ENCODE results near the gene CBX8. TPM values are rescaled to one million over a fixed set of nuclear protein-coding genes. Genes with fewer than 3 reads are reported as not detected.

CBX8 gene
- total RNA-seq, 2 experiments from 2014 or later, result 6.8 to 8.6 TPM

DNA sequence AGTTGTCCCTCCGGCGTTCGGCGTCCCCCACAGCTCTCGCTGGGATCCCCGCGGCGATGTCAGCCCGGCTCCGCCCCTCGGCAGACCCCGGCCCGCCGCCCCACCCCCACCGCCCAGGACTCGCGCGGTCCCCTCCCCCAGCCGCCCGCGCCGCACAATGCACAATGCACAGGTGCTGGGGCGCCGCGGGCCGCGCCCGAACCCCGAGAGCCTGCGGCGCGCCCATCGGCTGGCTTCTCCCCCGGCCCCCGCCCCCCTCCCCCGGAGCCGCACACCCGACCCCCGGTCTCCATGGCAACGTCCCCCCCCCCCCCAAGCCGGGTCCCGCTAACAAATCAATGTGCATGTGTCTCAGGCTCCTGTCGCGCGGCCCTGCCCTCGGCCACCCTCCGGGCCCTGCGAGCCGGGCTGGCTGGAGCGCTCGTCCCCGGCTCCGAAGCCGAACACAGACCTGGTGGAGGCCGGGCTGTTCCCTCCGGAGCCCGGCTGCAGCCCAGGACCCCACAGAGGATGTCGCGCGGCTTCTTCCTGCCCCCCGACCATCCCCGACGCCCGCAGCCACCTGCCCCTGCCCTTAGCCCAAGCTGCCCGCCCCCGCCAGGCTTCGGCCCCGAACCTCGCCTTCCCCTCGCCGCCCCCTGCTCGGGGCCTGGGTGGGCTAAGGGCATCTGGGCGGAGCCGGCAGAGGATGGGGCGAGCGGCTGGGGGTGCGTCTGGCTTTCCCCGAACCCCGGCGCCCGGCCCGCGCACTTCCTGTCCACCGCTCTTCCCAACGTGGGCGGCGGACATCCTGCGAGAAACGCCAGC, 818 bp upstream of the CBX8 start:
- H3K4me3 Mint-ChIP-seq, result no peak overlapping the region
- peaks cover 43% of the 10 kb centered on the region for H3K27me3 Mint-ChIP-seq
- H3K36me3 Mint-ChIP-seq, result peaks cover 10% of the 10 kb centered on the region
- CTCF ChIA-PET, result interaction anchor here (1.0 to 8.4 kb wide), 19 partner anchors 10 to 932 kb away, joined by 3 to 51 read pairs (median 6); partner anchors contain the start of genes CBX2 and CBX4
- H3K4me1 Mint-ChIP-seq, result peaks cover 27% of the 10 kb centered on the region
- H3K9me3 Mint-ChIP-seq (ENCODE audit: low read depth), result no peaks in the 10 kb centered on the region
- H3K27ac Mint-ChIP-seq, result no peak overlapping the region
- peak; percentile 14 for ATAC-seq
- DNase-seq, result no peak

DNA sequence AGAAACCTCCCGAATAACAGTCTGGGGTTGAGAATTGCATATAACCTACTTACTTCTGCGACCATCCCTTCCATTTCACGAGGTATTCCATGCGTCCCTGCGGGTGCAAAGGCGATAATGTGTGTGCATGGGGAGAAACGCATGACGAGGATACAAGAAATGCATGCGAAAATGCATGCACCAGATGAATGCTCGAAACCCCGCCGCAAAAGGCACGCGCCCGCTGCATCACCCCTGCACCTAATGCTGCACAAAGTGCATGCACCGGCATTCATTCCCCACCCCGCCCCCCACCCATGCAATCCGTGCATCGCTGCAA, 474 bp downstream of the CBX8 start:
- no peak for ATAC-seq
- Mint-ChIP-seq H3K36me3 (peaks cover 6% of the 10 kb centered on the region), H3K27ac (no peak overlapping the region), H3K27me3 (peaks cover 43% of the 10 kb centered on the region), H3K9me3 (ENCODE audit: low read depth) (no peaks in the 10 kb centered on the region), H3K4me3 (peak overlapping the region; percentile 85), H3K4me1 (peaks cover 27% of the 10 kb centered on the region)
- CTCF ChIA-PET, result interaction anchor here (0.7 to 3.9 kb wide), 19 partner anchors 12 to 930 kb away, joined by 3 to 37 read pairs (median 4); partner anchors contain the start of genes CBX2 and CBX4
- DNase-seq, result no peak

DNA sequence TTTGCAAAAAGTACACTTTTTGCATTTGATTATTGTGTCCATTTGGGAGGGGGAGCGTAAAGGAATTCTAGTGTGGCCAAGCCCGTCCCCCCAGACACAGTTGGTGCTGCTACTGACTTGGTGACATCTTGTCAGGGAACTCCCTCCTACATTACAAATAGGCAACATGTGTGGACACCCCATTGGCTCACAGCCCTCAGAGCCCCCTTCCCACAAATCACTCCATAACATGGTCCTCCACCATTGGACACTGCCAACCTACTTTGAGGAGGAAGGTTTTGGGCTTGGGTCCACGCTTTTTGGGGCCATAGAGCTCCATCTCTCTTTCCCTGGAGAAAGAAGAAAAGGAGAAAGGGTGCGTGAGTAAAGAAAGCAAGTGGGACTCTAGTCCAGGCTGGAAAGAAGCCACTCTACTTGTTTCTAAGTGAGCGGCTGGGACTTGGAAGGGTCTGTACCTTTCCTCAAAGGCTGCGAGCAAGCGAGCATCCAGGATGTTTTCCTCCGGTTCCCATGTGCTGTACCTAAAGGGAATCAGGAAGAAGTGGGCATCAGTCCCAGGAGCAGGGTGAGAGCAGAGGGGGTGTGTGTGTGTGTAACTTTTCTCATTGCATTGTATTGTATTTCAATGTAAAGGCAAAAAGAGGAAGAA, 958 bp downstream of the CBX8 start:
- Mint-ChIP-seq H3K36me3 (peaks cover 6% of the 10 kb centered on the region), H3K27ac (no peak overlapping the region), H3K27me3 (peaks cover 45% of the 10 kb centered on the region), H3K4me1 (peaks cover 29% of the 10 kb centered on the region), H3K4me3 (peak overlapping the region; percentile 85), H3K9me3 (ENCODE audit: low read depth) (no peaks in the 10 kb centered on the region)
- ATAC-seq (no peak), DNase-seq (no peak)
- CTCF ChIA-PET, result interaction anchor here (0.8 to 3.9 kb wide), 10 partner anchors 12 to 158 kb away, joined by 3 to 37 read pairs (median 4); partner anchors contain the start of gene CBX4

DNA sequence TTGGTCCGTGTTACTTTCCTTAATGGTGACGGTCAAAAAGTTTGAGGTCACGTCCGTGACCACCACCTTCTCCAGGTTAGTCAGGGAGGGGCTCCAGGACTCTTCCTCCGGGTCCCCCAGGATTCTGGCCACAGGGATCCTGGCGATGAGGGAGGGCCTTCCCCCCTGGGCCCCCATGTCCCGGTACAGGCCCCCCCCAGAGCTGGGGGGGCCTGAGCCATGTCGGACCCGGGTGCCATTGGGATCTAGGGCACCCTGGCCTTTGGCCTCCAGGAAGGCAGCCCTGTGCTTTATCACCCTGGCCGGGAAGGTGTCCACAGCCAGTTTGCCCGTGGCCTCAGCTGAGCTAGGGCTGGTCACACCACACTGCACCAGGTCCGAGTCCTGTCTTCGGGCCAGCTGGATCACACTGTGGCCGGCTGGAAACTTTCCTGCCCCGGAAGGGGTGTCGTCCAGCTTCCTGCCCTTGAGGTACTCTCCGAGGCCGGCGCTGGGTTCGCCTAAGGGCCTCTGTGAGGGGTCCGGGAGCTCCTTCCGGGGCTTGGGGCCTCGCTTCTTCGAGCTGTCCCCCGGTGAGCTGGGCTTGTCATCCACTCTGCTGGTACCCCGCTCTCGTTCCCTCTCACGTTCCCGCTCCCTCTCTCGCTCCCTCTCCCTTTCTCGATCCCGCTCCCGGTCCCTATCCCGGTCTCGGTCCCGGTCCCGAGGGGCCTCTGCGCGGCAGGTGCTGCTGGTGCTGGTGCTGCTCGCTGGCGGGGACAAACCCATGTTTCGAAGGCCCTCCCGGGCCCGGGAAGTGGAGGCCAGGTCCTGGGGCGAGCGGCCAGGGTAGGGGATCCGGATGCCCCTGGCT, 2.0 kb downstream of the CBX8 start:
- Mint-ChIP-seq H3K4me1 (peaks cover 22% of the 10 kb centered on the region), H3K9me3 (ENCODE audit: low read depth) (no peaks in the 10 kb centered on the region), H3K36me3 (peaks cover 4% of the 10 kb centered on the region), H3K27ac (no peak overlapping the region), H3K27me3 (peaks cover 44% of the 10 kb centered on the region), H3K4me3 (no peak overlapping the region)
- no peak for DNase-seq
- CTCF ChIA-PET, result interaction anchor here (0.5 to 1.9 kb wide), 8 partner anchors 16 to 181 kb away, joined by 3 to 7 read pairs (median 4); partner anchors contain the start of gene CBX4
- no peak for ATAC-seq

DNA sequence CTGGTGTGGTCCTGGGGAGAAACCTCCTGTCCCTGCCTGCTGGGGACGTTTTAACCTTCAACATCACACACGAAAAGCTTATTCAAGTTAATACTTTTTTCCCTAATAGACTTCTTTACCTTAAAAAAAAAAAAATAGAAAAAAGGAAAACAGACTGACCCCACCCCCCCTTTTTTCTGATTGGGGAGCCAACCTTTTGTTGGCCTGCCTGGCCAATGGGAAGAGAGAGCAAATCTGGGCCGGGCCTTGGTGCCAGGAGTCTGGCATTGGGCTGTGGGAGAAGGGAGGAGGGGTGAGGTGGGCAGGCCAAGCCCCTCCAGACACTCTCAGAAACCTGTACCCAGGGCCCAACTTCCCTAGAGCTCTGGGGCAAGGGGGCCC, 3.0 kb downstream of the CBX8 start:
- DNase-seq, result no peak
- Mint-ChIP-seq H3K36me3 (peaks cover 4% of the 10 kb centered on the region), H3K27me3 (peaks cover 42% of the 10 kb centered on the region), H3K9me3 (ENCODE audit: low read depth) (no peaks in the 10 kb centered on the region), H3K4me1 (peaks cover 16% of the 10 kb centered on the region), H3K27ac (no peak overlapping the region), H3K4me3 (no peak overlapping the region)
- no peak for ATAC-seq
- CTCF ChIA-PET, result interaction anchor here (0.5 to 1.9 kb wide), 5 partner anchors 25 to 48 kb away, joined by 3 to 7 read pairs (median 4); partner anchors contain the start of gene CBX4

DNA sequence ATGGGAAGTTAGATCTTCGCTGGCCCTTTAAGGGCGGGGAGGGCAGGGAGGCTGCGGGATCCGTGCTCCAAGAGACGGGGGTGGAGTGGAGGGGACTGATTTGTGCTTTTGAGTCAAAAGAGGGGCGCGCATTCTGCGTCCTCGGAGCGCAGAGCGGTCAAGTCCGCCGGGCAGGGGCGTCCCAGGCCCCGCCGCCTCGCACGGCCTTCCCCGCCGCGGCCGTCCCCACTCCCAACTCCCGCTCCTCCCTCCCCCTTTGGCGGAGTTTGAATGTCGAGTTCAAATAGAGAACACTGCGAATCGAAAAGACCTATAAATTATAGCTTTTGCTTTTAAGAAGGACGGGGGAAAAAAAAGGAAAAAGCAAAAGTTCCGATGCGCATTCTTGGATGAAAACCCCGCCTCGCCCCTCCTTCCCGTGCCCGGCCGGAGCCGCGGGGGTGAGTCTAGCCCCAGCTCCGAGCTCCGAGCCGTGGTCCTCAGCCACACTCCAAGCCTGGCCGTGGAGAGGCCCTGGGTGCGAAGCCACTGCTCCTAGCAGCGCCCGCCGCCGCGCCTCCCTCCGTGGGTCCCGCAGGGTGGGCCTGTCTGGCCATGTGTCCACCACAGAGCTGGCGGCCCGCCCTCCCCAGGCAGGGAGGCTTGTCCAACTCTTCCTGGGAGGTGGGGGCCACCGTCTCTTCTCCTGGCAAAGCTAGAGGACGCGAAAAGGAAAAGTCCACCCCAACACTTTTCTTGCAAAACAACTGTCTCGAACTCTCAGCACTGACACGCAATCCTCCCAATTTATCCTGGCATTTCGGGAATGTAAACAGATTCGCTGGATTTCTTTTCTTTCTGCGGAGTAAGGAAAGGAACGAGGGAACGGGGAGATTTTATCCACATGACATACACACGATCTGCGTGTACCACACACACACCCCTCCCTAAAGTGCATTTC, 3.6 kb downstream of the CBX8 start:
- H3K9me3 Mint-ChIP-seq (ENCODE audit: low read depth), result no peaks in the 10 kb centered on the region
- H3K27me3 Mint-ChIP-seq, result peaks cover 43% of the 10 kb centered on the region
- H3K4me1 Mint-ChIP-seq, result peaks cover 11% of the 10 kb centered on the region
- no peak for DNase-seq
- CTCF ChIA-PET, result interaction anchor here (1.9 kb wide), 1 partner anchor 43 kb away, joined by 7 read pairs; no protein-coding TSS in a partner anchor
- no peak overlapping the region for H3K27ac Mint-ChIP-seq
- ATAC-seq, result no peak
- no peak overlapping the region for H3K4me3 Mint-ChIP-seq
- H3K36me3 Mint-ChIP-seq, result peaks cover 4% of the 10 kb centered on the region

DNA sequence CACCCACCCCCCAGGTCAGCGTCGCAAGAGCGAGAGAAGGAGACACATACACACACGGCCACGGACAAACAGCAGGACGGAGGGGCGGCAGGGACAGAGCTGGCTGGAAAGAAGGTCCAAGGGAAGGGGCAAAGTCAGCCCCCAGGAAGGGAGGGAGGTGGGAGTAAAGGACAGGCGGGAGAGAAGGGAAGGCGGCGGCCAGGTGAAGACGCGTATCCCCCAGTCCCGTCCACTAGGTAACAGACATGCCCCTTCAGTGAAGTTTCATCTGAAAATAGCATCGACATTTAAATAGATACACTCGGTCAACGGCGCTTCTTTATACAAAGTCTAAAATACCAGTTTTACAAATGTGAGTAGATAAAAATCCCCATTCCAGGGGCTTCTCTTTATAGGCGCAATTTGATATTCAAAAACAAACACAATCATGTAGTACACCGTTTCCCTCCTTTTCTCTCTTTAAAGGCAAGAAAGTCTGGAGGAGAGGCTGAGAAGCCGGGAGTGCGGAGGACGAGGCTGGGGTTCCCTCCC, 4.5 kb downstream of the CBX8 start:
- Mint-ChIP-seq H3K27me3 (peaks cover 51% of the 10 kb centered on the region), H3K4me3 (no peak overlapping the region)
- CTCF ChIA-PET, result interaction anchor here (1.3 to 1.9 kb wide), 2 partner anchors 44 to 50 kb away, joined by 3 to 7 read pairs; no protein-coding TSS in a partner anchor

DNA sequence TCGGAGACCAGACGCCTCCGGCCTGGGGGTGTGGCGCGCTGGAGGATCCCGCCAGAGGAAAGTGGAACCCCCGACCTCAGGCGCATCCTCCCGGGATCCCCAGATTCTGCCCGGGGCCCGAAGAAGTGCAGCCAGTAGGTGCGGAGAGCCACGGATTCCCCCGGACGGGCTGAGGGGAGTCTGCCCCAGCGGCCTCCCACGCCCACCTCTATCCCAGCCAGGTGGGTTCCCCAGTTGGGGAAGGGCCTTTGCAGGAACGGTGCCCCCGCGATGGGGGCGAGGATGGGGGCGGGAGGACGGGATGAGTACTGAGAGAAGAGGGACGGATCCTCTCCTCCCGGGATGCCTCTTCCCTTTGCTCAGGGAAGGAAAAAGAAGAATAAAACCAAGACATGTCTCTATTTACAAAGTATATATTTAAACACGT, 5.1 kb downstream of the CBX8 start:
- CTCF ChIA-PET, result interaction anchor here (1.3 kb wide), 1 partner anchor 51 kb away, joined by 3 read pairs; no protein-coding TSS in a partner anchor
- H3K4me3 Mint-ChIP-seq, result no peak overlapping the region
- H3K4me1 Mint-ChIP-seq, result peaks cover 11% of the 10 kb centered on the region
- no peaks in the 10 kb centered on the region for H3K9me3 Mint-ChIP-seq (ENCODE audit: low read depth)
- H3K27ac Mint-ChIP-seq, result no peak overlapping the region
- H3K36me3 Mint-ChIP-seq, result peaks cover 4% of the 10 kb centered on the region
- DNase-seq (no peak), ATAC-seq (no peak)
- peaks cover 55% of the 10 kb centered on the region for H3K27me3 Mint-ChIP-seq

More for the DNA sequence above, 4.5 kb downstream of the CBX8 start:
- no peak for ATAC-seq
- H3K27ac Mint-ChIP-seq, result no peak overlapping the region
- no peaks in the 10 kb centered on the region for H3K9me3 Mint-ChIP-seq (ENCODE audit: low read depth)
- H3K36me3 Mint-ChIP-seq, result peaks cover 4% of the 10 kb centered on the region
- H3K4me1 Mint-ChIP-seq, result peaks cover 11% of the 10 kb centered on the region
- DNase-seq, result no peak

DNA sequence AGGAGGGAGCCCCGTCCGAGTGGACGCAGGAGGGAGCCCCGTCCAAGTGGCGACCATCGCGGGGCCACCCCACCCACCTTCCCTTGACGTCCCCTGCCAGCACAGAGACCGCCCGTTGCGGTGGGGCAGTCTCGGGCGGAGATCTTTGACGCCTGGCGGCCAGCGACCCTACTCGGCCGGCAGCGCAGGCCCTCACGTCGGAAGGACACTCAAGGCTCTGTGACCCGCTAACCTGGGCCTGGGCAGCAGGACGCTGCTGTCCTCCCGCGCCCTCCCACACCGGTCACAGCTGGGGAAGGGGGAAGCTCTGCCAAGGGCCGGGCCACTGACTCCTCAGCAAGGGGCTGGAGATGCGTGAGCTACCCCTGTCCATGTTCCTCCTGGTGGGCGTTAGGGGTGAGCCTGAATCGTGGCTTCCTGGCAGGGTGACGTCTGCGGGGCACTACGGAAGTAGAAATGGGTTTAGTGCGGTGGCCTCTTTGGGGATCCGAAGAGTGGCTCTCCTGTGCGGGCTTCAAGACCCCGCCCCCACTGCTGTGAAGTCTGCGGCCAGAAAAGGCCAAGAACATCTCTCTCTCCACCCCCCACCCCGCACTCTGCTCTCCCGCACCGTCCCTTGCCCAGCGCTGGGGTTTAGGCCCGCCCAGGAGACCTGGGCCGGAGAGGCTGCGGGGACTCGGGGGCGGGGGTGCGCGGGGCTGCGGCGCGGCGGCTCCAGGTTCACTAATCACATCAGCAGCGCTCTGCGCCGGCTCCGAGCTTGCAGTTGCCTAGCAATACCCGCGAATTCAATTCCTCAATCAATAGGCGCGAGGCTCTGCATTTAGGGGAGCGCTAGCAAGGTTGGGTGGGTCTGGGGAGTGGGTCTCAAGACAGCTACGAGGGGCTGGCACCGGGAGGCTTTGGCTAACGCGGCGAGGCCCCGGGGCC, 5.8 kb downstream of the CBX8 start:
- peaks cover 60% of the 10 kb centered on the region for H3K27me3 Mint-ChIP-seq
- H3K9me3 Mint-ChIP-seq (ENCODE audit: low read depth), result no peaks in the 10 kb centered on the region
- H3K4me1 Mint-ChIP-seq, result peaks cover 7% of the 10 kb centered on the region
- H3K27ac Mint-ChIP-seq, result no peak overlapping the region
- DNase-seq (no peak), ATAC-seq (no peak)
- H3K36me3 Mint-ChIP-seq, result peaks cover 3% of the 10 kb centered on the region
- CTCF ChIA-PET, result interaction anchor here (1.3 to 1.7 kb wide), 3 partner anchors 41 to 51 kb away, joined by 3 to 4 read pairs (median 3); no protein-coding TSS in a partner anchor
- H3K4me3 Mint-ChIP-seq, result no peak overlapping the region

DNA sequence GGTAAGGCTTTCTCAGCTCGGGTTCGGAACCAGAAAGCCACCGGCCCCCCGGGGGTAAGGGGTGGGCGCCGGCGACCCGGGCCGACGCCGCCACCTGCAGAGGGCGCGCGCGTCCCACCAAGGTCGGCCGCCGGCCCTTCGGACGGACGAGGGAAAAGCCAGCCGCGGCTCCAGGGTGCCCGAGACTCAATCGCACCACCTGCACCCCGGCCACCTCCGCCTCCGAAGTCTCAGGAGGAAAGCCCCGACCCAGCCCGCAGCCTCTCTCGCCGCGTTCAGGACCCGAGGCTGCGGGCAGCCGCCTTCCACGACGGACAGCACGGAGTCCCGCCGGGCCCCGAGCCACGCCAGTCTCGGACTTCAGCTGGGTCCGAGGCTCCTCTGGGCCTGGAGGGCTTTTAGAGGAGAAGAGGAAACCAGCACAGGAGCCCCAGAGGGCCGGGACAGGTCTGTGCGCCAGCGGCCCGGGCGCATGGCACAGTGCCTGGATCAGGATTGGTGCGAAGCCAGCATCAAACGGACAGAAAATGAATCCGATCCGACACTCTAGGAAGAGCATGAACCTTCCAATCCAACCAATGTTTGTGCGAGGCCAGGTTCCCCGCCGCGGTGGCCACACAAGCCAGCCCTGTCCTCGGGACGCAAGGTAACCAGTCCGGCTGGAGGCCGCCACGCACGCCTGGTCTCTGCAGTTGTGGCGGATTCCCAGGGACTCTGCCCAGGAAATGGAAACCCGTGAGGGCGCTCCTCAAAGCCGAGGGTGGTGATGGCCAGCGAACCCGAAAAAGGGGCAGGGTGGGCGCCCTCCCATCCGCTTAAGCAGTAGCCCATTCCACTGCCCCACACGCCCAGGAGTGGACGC, 6.7 kb downstream of the CBX8 start:
- ATAC-seq (peak; percentile 43), DNase-seq (no peak)
- H3K4me3 Mint-ChIP-seq, result no peak overlapping the region
- no peaks in the 10 kb centered on the region for H3K9me3 Mint-ChIP-seq (ENCODE audit: low read depth)
- no peak overlapping the region for H3K27ac Mint-ChIP-seq
- no peaks in the 10 kb centered on the region for H3K36me3 Mint-ChIP-seq
- H3K4me1 Mint-ChIP-seq, result peaks cover 4% of the 10 kb centered on the region
- CTCF ChIA-PET, result interaction anchor here (0.7 to 1.7 kb wide), 12 partner anchors 12 to 201 kb away, joined by 3 to 8 read pairs (median 4); partner anchors contain the start of gene CBX4
- H3K27me3 Mint-ChIP-seq, result peaks cover 58% of the 10 kb centered on the region

Data from activated CD8-positive, alpha-beta memory T cell treated with anti-CD3 and anti-CD28 coated beads, Interleukin-2, amount 10 ng/mL, durations not matched to agents 7 days and 5 days (primary cell).